Panc1 (cell line): ENCODE data around the gene ENDOG.

ENCODE experiments used
- TF ChIP-seq, protein P1 (sequence below): fragments of 450-650 bp; IDR thresholded peaks from 2 replicates; pipeline ENCODE4 v1.5.1; 2017; ENCODE audit warnings: mild to moderate bottlenecking
- TF ChIP-seq, protein P2 (sequence below), 2 experiments: IDR thresholded peaks; 2 replicates each; pipeline ENCODE4 v1.6.1; 2011 to 2012; ENCODE audit warnings: low read depth in 2 of 2, control low read depth in 1 of 2, low read length in 1 of 2, mild to moderate bottlenecking in 1 of 2, moderate library complexity in 1 of 2; ENCODE audit not compliant: insufficient read depth in 1 of 2

DNA sequence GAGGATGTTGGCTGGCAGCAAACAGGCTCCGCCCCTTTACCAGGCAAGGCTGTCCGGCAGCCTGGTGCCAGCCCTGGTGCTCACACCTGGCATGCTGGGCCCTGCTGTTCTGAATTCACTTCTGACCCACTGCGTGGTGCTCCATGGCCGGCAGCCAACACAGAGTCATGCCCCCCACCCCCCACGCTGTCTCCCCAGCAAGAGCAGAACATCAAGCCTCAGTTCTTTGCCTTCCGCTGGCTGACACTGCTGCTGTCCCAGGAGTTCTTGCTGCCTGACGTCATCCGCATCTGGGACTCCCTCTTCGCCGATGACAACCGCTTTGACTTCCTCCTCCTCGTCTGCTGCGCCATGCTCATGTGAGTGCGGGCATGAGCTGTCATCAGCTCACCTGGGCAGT, 12.6 kb upstream of the ENDOG start:
- TF ChIP-seq, protein P1, sequence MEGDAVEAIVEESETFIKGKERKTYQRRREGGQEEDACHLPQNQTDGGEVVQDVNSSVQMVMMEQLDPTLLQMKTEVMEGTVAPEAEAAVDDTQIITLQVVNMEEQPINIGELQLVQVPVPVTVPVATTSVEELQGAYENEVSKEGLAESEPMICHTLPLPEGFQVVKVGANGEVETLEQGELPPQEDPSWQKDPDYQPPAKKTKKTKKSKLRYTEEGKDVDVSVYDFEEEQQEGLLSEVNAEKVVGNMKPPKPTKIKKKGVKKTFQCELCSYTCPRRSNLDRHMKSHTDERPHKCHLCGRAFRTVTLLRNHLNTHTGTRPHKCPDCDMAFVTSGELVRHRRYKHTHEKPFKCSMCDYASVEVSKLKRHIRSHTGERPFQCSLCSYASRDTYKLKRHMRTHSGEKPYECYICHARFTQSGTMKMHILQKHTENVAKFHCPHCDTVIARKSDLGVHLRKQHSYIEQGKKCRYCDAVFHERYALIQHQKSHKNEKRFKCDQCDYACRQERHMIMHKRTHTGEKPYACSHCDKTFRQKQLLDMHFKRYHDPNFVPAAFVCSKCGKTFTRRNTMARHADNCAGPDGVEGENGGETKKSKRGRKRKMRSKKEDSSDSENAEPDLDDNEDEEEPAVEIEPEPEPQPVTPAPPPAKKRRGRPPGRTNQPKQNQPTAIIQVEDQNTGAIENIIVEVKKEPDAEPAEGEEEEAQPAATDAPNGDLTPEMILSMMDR = no peak
- TF ChIP-seq, protein P2, sequence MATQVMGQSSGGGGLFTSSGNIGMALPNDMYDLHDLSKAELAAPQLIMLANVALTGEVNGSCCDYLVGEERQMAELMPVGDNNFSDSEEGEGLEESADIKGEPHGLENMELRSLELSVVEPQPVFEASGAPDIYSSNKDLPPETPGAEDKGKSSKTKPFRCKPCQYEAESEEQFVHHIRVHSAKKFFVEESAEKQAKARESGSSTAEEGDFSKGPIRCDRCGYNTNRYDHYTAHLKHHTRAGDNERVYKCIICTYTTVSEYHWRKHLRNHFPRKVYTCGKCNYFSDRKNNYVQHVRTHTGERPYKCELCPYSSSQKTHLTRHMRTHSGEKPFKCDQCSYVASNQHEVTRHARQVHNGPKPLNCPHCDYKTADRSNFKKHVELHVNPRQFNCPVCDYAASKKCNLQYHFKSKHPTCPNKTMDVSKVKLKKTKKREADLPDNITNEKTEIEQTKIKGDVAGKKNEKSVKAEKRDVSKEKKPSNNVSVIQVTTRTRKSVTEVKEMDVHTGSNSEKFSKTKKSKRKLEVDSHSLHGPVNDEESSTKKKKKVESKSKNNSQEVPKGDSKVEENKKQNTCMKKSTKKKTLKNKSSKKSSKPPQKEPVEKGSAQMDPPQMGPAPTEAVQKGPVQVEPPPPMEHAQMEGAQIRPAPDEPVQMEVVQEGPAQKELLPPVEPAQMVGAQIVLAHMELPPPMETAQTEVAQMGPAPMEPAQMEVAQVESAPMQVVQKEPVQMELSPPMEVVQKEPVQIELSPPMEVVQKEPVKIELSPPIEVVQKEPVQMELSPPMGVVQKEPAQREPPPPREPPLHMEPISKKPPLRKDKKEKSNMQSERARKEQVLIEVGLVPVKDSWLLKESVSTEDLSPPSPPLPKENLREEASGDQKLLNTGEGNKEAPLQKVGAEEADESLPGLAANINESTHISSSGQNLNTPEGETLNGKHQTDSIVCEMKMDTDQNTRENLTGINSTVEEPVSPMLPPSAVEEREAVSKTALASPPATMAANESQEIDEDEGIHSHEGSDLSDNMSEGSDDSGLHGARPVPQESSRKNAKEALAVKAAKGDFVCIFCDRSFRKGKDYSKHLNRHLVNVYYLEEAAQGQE (IDR thresholded peaks at IDR 0.05; ENCODE audit: insufficient read depth in 1 of 2, low read depth in 2 of 2, low read length in 1 of 2) = no peak
